8988T (cell line): Measurements from ENCODE around the gene SH2B2.
A peak's percentile ranks its signal among the peaks of the same experiment; 100 is the strongest.
"Not testable (repeated sequence)": the region's sequence is repeated elsewhere in the genome, so short reads cannot be mapped to it uniquely, and the experiment has no call there.

Experiments used
- DNase-seq: peaks from one replicate; pipeline ENCODE4 v3.0.0; 2011

SH2B2 gene

GRCh38 chr7:102306916-102307677 is 20.4 kb downstream of the SH2B2 start:
- DNase-seq = no peak

- no peak for DNase-seq
Measured at GRCh38 chr7:102310414-102310815, 23.7 kb downstream of the SH2B2 start.

DNA sequence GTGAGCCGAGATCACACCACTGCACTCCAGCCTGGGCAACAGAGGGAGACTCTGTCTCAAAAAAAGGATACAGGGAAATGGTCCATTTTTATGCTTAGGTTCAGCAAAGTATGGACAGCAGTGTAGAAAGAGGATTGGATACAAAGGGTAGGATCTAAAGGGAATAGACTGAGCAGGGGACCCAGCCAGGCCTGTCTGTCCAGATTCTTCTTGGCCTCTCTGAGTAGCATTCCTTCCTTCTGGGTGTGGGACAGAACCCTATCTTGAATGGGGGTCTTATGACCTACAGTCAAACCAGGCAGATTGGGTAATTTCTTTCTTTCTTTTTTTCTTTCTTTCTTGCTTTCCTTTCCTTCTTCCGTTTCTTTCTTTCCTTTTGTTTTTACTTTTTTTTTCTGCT is 25.6 kb downstream of the SH2B2 start:
- DNase-seq = no peak

DNA sequence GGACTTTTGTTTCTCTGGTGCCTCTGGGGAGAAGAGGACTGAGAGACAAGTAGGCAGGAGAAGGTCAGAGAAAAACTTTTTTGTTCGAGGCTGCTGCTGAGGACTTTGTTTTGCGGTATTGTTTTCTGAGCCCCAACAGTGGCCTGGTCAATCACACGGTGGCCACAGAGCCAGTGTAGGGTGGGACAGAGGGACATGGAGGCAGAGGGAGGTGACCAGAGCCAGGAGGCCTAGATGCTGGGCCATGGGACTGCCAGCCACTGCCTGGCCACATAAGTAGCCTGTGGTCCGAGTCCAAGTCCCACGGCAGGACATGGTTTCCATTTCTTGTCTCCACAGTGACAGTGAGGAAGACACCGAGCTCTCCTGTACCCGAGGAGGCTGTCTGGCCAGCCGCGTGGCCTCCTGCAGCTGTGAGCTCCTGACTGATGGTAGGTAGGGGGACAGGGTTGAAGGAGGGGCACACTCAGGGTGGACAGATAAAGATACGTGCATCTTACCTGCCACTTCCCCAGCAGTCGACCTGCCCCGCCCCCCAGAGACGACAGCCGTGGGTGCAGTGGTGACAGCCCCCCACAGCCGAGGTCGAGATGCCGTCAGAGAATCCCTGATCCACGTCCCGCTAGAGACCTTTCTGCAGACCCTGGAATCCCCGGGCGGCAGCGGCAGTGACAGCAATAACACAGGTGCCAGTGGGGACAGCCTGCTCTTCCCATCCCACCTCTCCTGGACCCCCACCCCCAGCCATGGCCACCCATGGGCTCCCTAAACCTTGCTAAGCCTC is 27.5 kb downstream of the SH2B2 start:
- peak; percentile 7 for DNase-seq

DNA sequence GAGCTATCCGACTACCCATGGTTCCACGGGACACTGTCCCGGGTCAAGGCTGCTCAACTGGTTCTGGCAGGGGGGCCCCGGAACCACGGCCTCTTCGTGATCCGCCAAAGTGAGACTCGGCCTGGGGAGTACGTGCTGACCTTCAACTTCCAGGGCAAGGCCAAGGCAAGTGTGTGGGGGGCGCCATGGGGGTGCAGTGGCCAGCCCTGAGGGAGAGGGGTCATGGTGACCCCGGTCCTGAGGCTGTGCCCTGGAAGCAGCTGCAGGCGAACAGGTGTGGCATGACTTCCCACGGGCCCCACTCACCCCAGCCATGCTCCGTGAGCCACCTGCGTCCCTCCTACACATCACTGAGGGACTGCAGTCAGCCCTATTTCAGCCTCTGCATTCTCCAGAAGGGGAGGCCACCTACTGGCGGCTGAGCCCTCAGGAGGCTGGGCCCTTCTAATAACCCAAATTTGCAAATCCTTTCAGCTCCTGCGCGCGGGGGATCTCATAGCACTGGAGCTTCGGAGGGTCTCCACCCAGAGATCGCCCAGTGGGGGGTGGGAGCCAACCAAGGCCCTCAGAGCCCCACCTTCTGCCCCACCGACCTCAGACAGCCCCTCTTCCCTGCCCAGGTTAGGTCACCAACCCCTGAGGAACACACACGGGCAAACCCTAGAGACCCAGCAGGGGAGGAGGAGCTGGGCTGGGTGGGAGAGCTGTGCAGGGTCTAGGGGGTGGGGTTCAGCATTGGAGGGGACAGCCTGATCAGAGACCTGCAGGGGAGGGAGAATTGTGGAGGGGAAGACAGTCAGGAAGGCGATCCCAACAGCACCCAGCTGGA is 30.8 kb downstream of the SH2B2 start:
- peak; percentile 56 for DNase-seq

DNA sequence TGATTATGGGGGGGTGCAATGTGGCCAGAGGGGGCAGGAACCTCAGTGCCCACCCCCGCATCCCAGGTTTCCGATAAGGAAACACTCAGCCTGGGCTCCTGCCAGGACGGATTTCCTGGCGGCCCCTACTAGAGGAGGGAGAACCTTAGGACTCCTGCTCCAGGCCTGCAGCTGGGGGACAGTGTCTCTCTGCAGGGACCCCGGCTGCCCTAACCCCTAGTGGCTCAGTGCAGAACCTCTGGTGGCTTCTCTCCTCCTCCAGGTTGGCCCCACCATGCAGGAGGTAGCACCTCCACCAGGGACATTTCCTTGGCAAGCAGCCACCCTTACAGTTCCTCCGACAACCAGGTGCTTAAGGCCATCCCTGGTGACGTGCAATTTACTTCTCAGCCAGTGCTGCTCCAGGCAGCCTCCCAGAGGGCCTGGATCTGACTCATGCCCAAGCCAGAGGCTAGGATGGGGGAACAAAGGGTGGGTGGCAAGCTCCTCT is 31.9 kb downstream of the SH2B2 start:
- DNase-seq = peak; percentile 44

- peak; percentile 10 for DNase-seq
Measured at GRCh38 chr7:102319671-102320070, 33.0 kb downstream of the SH2B2 start.

- peak; percentile 14 for DNase-seq
Measured at GRCh38 chr7:102320181-102320580, 33.5 kb downstream of the SH2B2 start.

DNA sequence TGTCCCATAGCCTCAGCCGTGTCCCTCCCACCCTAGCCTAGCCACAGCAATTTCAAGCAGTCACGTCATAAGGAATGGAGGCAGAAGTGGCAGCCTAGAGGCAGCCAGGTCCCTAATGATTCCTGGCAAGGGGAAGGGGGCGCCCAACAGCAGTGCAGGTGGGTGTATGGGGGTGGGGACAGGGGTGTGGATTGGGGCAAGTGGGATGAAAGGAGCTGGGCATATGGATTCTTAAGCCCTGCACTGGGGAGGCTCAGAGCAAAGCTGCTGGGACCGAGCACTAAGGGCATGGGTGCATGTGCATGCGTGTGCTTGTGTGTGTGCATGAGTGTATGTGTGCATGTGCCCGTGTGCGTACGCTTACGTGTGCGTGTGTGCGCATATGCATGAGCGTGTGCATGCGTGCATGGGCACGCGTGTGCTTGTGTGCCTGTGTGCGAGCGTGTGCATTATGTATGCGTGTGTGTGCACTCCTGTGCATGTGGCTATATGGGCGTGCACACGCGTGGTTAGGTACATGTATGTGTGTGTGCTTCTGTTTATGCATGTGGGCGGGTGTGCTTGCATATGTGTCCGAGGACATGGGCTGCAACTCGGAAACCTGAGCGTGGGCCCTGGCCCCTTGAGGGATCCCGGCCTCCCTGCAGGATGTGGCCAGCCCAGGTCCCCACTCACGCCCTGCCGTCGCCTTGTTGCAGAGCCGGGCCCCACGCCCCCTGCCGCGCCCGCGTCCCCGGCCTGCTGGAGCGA is 34.1 kb downstream of the SH2B2 start:
- peak; percentile 18 for DNase-seq

DNA sequence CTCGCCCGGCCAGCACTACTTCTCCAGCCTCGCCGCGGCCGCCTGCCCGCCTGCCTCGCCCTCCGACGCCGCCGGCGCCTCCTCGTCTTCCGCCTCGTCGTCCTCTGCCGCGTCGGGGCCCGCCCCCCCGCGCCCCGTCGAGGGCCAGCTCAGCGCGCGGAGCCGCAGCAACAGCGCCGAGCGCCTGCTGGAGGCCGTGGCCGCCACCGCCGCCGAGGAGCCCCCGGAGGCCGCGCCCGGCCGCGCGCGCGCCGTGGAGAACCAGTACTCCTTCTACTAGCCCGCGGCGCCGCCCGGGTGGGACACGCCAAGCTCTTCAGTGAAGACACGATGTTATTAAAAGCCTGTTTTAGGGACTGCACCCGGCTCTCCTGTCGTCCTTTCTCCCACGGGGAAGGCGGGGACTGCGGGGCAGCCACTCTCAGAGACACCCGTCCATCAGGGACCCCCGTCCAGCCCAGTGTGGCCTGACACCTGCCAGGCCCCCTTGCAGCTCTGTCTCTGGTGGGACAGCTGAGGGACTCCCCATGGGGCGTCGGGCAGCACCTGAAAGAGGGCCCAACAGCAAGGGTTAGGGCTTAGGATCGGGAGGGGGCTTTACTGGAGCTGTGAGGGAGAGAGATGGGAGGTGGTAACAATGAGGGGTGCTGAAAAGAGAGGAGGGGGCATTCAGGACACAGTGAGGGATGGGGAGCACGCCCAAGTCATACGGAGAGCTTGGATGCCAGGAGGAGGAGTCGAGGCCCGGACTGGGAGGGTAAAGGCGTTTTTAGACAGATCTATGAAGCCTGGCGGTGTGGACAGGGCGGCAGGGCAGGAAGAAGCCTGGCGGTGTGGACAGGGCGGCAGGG is 34.9 kb downstream of the SH2B2 start:
- DNase-seq = peak; percentile 10

GRCh38 chr7:102322202-102322715 is 35.6 kb downstream of the SH2B2 start:
- peak; percentile 9 for DNase-seq

DNA sequence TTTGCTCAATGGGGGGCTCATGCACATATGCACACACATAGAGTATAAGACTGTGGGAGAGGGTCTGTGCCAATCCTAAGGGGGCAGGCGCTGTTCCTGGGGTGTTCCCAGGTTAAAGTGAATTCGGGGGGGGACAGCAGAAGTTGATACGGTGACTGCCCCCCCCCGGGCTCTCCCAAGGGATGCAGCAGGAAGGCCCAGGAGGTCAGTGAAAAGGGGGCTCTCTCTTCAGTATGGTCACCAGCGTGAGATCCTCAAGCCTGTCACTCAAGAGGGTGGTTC is 37.2 kb downstream of the SH2B2 start:
- DNase-seq = peak; percentile 5

DNA sequence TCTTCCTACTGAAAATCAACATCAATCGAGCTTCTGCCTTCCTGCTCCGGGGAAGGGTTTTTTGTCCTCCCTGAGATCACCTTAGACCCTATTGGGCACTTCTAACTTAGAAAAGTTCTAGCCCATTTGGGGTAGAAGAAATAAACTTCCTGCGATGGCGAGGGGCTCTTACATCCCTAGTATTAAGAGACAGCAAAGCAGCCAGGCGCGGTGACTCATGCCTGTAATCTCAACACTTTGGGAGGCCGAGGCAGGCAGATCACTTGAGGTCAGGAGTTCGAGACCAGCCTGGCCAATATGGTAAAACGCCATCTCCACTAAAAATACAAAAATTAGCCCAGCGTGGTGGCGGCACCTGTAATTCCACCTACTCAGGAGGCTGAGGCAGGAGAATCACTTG is 38.4 kb downstream of the SH2B2 start:
- DNase-seq = not testable (repeated sequence)

DNA sequence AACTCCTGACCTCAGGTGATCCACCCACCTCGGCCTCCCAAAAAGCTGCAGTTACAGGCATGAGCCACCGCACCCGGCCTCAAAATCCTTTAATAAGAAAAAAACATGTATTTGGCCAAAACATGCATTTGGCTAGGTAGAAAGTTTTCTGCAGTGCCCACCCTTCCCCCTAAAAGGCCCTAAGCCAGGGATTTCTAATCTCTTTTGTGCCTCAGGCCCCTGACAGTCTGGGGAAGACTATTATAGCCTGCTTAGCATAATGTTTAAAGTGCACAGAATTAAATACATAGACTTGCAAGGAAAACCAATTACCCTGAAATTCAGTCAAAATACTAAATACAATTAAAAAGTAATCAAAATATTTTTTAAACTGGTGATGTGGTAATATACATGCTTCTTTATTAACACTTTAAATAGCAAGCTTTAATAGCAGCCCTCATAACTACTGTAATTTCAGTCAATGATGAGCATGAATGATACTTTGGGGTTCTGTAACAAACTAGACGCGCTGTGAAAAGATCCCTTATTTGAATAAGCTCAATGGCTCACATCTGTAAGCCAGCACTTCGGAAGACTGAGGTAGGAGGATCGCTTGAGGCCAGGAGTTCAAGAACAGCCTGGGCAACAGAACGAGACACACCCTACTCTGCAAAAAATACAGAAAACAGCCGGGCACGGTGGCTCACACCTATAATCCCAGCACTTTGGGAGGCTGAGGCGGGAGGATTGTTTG is 39.7 kb downstream of the SH2B2 start:
- no peak for DNase-seq

DNA sequence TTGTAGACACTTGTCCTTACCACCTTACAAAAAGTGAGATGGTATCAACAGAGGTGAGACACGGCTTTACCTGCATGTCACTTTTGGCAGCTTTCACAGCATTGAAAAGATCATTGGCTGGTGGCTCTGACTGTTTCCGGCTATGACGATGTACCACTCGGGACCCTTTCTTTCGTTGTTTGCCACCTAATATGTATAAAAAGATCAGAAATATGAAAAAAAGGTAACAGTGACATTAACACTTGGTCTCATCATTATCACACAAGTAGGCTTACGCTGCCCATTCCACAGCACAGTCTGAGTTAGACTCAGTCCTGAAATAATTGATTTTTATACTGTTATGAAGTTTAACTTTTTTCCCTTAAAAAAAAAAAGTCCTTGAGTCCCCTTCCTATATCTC is 40.5 kb downstream of the SH2B2 start:
- not testable (repeated sequence) for DNase-seq

- DNase-seq = not testable (repeated sequence)
Measured at GRCh38 chr7:102328863-102329262, 42.2 kb downstream of the SH2B2 start.

DNA sequence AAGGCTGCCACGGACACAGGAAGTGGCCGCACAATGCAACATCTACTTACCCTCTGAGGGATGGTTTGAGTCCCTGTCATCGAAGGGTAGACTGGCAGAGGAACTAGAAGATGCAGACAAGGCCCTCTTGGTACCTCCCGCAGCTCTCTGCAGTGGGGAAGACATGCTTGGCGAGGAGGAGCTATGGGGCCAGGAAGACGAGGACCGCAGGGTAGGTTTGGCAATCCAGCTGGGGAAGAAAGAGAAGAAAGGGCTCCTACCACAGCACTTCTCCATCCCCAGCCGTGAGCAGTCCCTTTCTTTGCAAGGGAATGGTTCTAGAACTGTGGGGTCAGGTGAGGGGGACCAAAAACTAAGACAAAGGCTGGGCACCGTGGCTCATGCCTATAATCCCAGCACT is 42.7 kb downstream of the SH2B2 start:
- not testable (repeated sequence) for DNase-seq

GRCh38 chr7:102330666-102331460 is 44.2 kb downstream of the SH2B2 start:
- DNase-seq = not testable (repeated sequence)

DNA sequence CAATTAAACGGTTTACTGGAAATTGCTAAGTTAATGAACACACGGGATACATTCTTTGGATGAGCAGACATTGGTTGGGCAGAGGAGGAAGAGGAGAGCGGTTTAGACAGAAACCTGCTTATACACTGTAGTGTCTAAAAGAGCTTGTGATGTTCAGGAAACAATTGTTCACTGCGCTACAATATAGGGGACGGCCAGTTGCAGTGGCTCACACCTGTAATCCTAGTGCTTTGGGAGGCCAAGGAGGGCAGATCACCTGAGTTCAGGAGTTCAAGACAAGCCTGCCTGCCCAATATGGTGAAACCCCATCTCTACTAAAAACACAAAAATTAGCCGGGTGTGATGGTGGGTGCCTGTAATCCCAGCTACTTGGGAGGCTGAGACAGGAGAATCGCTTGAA is 48.9 kb downstream of the SH2B2 start:
- not testable (repeated sequence) for DNase-seq

DNA sequence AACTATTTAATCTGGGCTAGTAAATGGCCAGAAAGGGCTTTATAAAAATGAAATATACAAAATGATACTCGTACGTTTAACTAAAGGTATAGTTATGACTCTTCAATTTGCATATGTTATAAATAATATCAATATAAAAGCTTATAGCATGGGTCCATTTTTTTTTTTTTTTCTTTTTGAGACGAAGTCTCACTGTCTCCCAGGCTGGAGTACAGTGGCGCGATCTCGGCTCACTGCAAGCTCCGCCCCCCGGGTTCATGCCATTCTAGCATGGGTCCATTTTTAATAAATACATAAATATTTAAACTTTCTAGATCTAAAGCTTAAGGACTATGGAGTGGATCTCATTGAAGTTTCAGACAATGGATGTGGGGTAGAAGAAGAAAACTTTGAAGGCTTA is 50.3 kb downstream of the SH2B2 start:
- DNase-seq = not testable (repeated sequence)
